GM23338 (cell line): Measurements from ENCODE around the gene ZNF543. TPM values are rescaled to one million over a fixed set of nuclear protein-coding genes. Genes with fewer than 3 reads are reported as not detected.

Experiments used
- ATAC-seq: fragments of 200-7000 bp; cut with Tn5 transposase; 3 replicates; pipeline ENCODE4 v1.9.1; 2020
- DNase-seq: peaks from one replicate; pipeline ENCODE4 v3.0.0-alpha.2; 2015; ENCODE audit warnings: low spot score
- H2AFZ ChIP-seq: fragments of 200-600 bp; sonication (generic); 2 replicates; pipeline ENCODE4 v1.8.0; 2016; ENCODE audit warnings: antibody characterized with exemption, mild to moderate bottlenecking, moderate library complexity
- H3F3A ChIP-seq: fragments of 200-600 bp; sonication (generic); replicated peaks from 2 replicates; pipeline ENCODE4 v1.8.0; 2017; ENCODE audit warnings: antibody characterized with exemption, mixed run types, low read depth
- H3K27ac ChIP-seq: fragments of 200-600 bp; sonication (generic); 2 replicates; pipeline ENCODE4 v1.6.1; 2016; ENCODE audit warnings: low read depth
- H3K27me3 ChIP-seq: fragments of 200-600 bp; sonication (generic); 2 replicates; pipeline ENCODE4 v1.8.0; 2016; ENCODE audit warnings: mild to moderate bottlenecking, mixed run types, moderate library complexity; ENCODE audit not compliant: insufficient read depth
- H3K36me3 ChIP-seq: fragments of 200-600 bp; sonication (generic); 2 replicates; pipeline ENCODE4 v1.8.0; 2016; ENCODE audit warnings: mild to moderate bottlenecking; ENCODE audit not compliant: insufficient read depth
- H3K4me1 ChIP-seq: fragments of 200-600 bp; sonication (generic); 2 replicates; pipeline ENCODE4 v1.8.0; 2016; ENCODE audit warnings: mild to moderate bottlenecking, moderate library complexity; ENCODE audit not compliant: insufficient read depth
- H3K4me2 ChIP-seq: fragments of 200-600 bp; sonication (generic); 2 replicates; pipeline ENCODE4 v1.7.1; 2017; ENCODE audit warnings: mixed run types
- H3K4me3 ChIP-seq: fragments of 200-600 bp; sonication (generic); 2 replicates; pipeline ENCODE4 v1.6.1; 2016; ENCODE audit warnings: mixed run types
- H3K79me2 ChIP-seq: fragments of 200-600 bp; sonication (generic); replicated peaks from 2 replicates; pipeline ENCODE4 v1.8.0; 2017; ENCODE audit warnings: mild to moderate bottlenecking; ENCODE audit not compliant: insufficient read depth
- H3K9me2 ChIP-seq: fragments of 200-600 bp; sonication (generic); 2 replicates; pipeline ENCODE4 v1.8.0; 2017; ENCODE audit not compliant: insufficient read depth
- H4K20me1 ChIP-seq: fragments of 200-600 bp; sonication (generic); replicated peaks from 2 replicates; pipeline ENCODE4 v1.8.0; 2017; ENCODE audit warnings: mild to moderate bottlenecking; ENCODE audit not compliant: insufficient read depth
- H3K27ac Mint-ChIP-seq: 2 replicates; pipeline ENCODE4 v1.8.0; 2020; ENCODE audit warnings: inconsistent platforms, mild to moderate bottlenecking, moderate library complexity, mixed read lengths
- H3K27me3 Mint-ChIP-seq: 3 replicates; pipeline ENCODE4 v1.8.0; 2022; ENCODE audit warnings: low read depth, mild to moderate bottlenecking, moderate library complexity, mixed read lengths, inconsistent platforms; ENCODE audit not compliant: insufficient read depth, poor library complexity
- H3K36me3 Mint-ChIP-seq: 3 replicates; pipeline ENCODE4 v1.8.0; 2021; ENCODE audit warnings: low read depth, mild to moderate bottlenecking, inconsistent platforms, moderate library complexity, mixed read lengths
- H3K4me1 Mint-ChIP-seq: 3 replicates; pipeline ENCODE4 v1.8.0; 2020; ENCODE audit warnings: mild to moderate bottlenecking, inconsistent platforms, mixed read lengths
- H3K4me3 Mint-ChIP-seq: 3 replicates; pipeline ENCODE4 v1.8.0; 2021; ENCODE audit warnings: moderate library complexity, mild to moderate bottlenecking, inconsistent platforms, mixed read lengths
- H3K9me3 Mint-ChIP-seq: 3 replicates; pipeline ENCODE4 v1.8.0; 2020; ENCODE audit warnings: moderate library complexity, mild to moderate bottlenecking, inconsistent platforms, mixed read lengths
- CREB1 ChIP-seq: fragments of 250-450 bp; sonication (Bioruptor Pico); IDR thresholded peaks from 2 replicates; pipeline ENCODE4 v1.5.0; 2020; ENCODE audit warnings: low read depth, mild to moderate bottlenecking, moderate library complexity
- EZH2 ChIP-seq: fragments of 200-600 bp; sonication (generic); IDR thresholded peaks from one replicate; pipeline ENCODE4 v1.8.0; 2017; ENCODE audit warnings: antibody characterized with exemption, mild to moderate bottlenecking, low read depth; ENCODE audit not compliant: unreplicated experiment
- EZH2phosphoT487 ChIP-seq: fragments of 200-600 bp; sonication (generic); IDR thresholded peaks from one replicate; pipeline ENCODE4 v1.8.1; 2018; ENCODE audit warnings: antibody characterized with exemption; ENCODE audit not compliant: unreplicated experiment
- NANOG ChIP-seq: IDR thresholded peaks from 2 replicates; pipeline ENCODE4 v1.6.1; 2016; ENCODE audit warnings: antibody characterized with exemption, borderline replicate concordance
- STAT1 ChIP-seq: IDR thresholded peaks from one replicate; pipeline ENCODE4 v1.6.1; 2016; ENCODE audit warnings: antibody characterized with exemption; ENCODE audit not compliant: unreplicated experiment
- polyA plus RNA-seq: library from polyadenylated mRNA; unstranded; fragments of >200 nt; fragmentation: Nextera tagmentation; extraction: Ambion mirVana; gene quantifications from 2 replicates; pipeline ENCODE4 v1.2.1, GENCODE V29; 2016
- total RNA-seq: library from RNA; depleted of rRNA; stranded (reverse); fragments of >200 nt; shearing (Covaris generic); gene quantifications from 2 replicates; pipeline ENCODE4 v1.2.3, GENCODE V29; 2014
- TF ChIP-seq, protein P1 (sequence below): IDR thresholded peaks from 2 replicates; pipeline ENCODE4 v1.6.1; 2016; ENCODE audit warnings: antibody characterized with exemption
- TF ChIP-seq, protein P2 (sequence below), 2 experiments: fragments of 200-600 bp in 1 of 2; sonication (generic) in 1 of 2; conservative IDR thresholded peaks; 2 replicates each; pipeline versions ENCODE4 v1.5.1 to v1.6.1; 2016 to 2017; ENCODE audit warnings: antibody characterized with exemption in 2 of 2, low read depth in 2 of 2, mild to moderate bottlenecking in 2 of 2, moderate library complexity in 1 of 2
- TF ChIP-seq, protein P3 (sequence below): fragments of 250-450 bp; sonication (Bioruptor Pico); IDR thresholded peaks from 2 replicates; pipeline ENCODE4 v1.5.0; 2020; ENCODE audit warnings: mild to moderate bottlenecking, moderate library complexity

The ZNF543 gene
- total and polyA plus RNA-seq, 2 experiments from 2014 or later = 2.4 to 10.3 TPM

DNA sequence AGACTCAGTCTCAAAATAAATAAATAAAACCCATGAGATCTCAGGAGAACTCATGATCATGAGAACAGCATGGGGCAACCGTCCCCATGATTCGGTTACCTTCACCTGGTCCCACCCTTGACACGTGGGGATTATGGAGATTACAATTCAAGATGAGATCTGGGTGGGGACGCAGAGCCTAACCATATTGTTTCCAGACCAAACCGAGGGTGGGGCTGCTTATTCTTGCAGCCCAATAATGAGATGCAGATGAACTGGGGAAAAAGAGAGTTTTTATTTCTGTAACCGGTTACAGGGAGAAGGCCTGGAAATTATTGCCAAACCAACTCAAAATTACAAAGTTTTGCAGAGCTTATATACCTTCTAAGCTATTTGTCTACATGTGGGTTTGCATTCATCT is 55.9 kb downstream of the ZNF543 start:
- H3K9me3 Mint-ChIP-seq = peaks cover 66% of the 10 kb centered on the region
- ATAC-seq (no peak), DNase-seq (no peak)
- peaks cover 84% of the 10 kb centered on the region for H3K36me3 Mint-ChIP-seq
- H3K27ac Mint-ChIP-seq = no peak overlapping the region
- H3K4me2 ChIP-seq = no peak overlapping the region
- H3K4me3 Mint-ChIP-seq = no peak overlapping the region
- H3K9me2 ChIP-seq = peaks cover 3% of the 10 kb centered on the region; the same call in 1 of the 2 replicates
- H4K20me1 ChIP-seq = no peaks in the 10 kb centered on the region
- H3K27me3 ChIP-seq = no peaks in the 10 kb centered on the region
- H3K36me3 ChIP-seq = peaks cover 4% of the 10 kb centered on the region; the same call in 1 of the 2 replicates
- H2AFZ ChIP-seq = no peak overlapping the region
- no peaks in the 10 kb centered on the region for H3F3A ChIP-seq
- no peaks in the 10 kb centered on the region for H3K4me1 ChIP-seq
- peaks cover 8% of the 10 kb centered on the region for H3K27me3 Mint-ChIP-seq
- H3K4me1 Mint-ChIP-seq = no peaks in the 10 kb centered on the region
- H3K4me3 ChIP-seq = no peak overlapping the region
- no peaks in the 10 kb centered on the region for H3K79me2 ChIP-seq
- H3K27ac ChIP-seq = no peak overlapping the region
- TF ChIP-seq CREB1 (CRISPR knock-in tag) = no peak
- TF ChIP-seq STAT1 = no peak
- TF ChIP-seq, protein P1, sequence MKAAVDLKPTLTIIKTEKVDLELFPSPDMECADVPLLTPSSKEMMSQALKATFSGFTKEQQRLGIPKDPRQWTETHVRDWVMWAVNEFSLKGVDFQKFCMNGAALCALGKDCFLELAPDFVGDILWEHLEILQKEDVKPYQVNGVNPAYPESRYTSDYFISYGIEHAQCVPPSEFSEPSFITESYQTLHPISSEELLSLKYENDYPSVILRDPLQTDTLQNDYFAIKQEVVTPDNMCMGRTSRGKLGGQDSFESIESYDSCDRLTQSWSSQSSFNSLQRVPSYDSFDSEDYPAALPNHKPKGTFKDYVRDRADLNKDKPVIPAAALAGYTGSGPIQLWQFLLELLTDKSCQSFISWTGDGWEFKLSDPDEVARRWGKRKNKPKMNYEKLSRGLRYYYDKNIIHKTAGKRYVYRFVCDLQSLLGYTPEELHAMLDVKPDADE = no peak
- TF ChIP-seq, protein P2, sequence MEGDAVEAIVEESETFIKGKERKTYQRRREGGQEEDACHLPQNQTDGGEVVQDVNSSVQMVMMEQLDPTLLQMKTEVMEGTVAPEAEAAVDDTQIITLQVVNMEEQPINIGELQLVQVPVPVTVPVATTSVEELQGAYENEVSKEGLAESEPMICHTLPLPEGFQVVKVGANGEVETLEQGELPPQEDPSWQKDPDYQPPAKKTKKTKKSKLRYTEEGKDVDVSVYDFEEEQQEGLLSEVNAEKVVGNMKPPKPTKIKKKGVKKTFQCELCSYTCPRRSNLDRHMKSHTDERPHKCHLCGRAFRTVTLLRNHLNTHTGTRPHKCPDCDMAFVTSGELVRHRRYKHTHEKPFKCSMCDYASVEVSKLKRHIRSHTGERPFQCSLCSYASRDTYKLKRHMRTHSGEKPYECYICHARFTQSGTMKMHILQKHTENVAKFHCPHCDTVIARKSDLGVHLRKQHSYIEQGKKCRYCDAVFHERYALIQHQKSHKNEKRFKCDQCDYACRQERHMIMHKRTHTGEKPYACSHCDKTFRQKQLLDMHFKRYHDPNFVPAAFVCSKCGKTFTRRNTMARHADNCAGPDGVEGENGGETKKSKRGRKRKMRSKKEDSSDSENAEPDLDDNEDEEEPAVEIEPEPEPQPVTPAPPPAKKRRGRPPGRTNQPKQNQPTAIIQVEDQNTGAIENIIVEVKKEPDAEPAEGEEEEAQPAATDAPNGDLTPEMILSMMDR (conservative IDR thresholded peaks at IDR 0.05; ENCODE audit: low read depth in 2 of 2) = no peak
- TF ChIP-seq, protein P3, sequence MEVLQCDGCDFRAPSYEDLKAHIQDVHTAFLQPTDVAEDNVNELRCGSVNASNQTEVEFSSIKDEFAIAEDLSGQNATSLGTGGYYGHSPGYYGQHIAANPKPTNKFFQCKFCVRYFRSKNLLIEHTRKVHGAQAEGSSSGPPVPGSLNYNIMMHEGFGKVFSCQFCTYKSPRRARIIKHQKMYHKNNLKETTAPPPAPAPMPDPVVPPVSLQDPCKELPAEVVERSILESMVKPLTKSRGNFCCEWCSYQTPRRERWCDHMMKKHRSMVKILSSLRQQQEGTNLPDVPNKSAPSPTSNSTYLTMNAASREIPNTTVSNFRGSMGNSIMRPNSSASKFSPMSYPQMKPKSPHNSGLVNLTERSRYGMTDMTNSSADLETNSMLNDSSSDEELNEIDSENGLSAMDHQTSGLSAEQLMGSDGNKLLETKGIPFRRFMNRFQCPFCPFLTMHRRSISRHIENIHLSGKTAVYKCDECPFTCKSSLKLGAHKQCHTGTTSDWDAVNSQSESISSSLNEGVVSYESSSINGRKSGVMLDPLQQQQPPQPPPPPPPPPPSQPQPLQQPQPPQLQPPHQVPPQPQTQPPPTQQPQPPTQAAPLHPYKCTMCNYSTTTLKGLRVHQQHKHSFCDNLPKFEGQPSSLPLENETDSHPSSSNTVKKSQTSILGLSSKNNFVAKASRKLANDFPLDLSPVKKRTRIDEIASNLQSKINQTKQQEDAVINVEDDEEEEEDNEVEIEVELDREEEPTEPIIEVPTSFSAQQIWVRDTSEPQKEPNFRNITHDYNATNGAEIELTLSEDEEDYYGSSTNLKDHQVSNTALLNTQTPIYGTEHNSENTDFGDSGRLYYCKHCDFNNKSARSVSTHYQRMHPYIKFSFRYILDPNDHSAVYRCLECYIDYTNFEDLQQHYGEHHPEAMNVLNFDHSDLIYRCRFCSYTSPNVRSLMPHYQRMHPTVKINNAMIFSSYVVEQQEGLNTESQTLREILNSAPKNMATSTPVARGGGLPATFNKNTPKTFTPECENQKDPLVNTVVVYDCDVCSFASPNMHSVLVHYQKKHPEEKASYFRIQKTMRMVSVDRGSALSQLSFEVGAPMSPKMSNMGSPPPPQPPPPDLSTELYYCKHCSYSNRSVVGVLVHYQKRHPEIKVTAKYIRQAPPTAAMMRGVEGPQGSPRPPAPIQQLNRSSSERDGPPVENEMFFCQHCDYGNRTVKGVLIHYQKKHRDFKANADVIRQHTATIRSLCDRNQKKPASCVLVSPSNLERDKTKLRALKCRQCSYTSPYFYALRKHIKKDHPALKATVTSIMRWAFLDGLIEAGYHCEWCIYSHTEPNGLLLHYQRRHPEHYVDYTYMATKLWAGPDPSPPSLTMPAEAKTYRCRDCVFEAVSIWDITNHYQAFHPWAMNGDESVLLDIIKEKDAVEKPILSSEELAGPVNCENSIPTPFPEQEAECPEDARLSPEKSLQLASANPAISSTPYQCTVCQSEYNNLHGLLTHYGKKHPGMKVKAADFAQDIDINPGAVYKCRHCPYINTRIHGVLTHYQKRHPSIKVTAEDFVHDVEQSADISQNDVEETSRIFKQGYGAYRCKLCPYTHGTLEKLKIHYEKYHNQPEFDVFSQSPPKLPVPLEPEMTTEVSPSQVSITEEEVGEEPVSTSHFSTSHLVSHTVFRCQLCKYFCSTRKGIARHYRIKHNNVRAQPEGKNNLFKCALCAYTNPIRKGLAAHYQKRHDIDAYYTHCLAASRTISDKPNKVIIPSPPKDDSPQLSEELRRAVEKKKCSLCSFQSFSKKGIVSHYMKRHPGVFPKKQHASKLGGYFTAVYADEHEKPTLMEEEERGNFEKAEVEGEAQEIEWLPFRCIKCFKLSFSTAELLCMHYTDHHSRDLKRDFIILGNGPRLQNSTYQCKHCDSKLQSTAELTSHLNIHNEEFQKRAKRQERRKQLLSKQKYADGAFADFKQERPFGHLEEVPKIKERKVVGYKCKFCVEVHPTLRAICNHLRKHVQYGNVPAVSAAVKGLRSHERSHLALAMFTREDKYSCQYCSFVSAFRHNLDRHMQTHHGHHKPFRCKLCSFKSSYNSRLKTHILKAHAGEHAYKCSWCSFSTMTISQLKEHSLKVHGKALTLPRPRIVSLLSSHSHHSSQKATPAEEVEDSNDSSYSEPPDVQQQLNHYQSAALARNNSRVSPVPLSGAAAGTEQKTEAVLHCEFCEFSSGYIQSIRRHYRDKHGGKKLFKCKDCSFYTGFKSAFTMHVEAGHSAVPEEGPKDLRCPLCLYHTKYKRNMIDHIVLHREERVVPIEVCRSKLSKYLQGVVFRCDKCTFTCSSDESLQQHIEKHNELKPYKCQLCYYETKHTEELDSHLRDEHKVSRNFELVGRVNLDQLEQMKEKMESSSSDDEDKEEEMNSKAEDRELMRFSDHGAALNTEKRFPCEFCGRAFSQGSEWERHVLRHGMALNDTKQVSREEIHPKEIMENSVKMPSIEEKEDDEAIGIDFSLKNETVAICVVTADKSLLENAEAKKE (CRISPR knock-in tag) = no peak
- TF ChIP-seq EZH2phosphoT487 = no peak
- TF ChIP-seq NANOG = no peak
- no peak for TF ChIP-seq EZH2
